Caco-2 (cell line): ENCODE results near the gene MRPL48. TPM values are rescaled to one million over a fixed set of nuclear protein-coding genes. Genes with fewer than 3 reads are reported as not detected.

Experiments
- BruUV-seq: library from RNA; stranded (reverse); fragments of 400-500 nt; replicated peaks from 2 replicates; lab custom pipeline; 2021; lab: Mats Ljungman, UMichigan
- CTCF ChIA-PET: fragments of 300-600 bp; sonication (Branson Sonifier 250); formaldehyde crosslinking; loops from one replicate; lab custom pipeline; 2022; ENCODE audit warnings: antibody characterized with exemption; lab: Charles Lee
- POLR2A ChIA-PET: fragments of 300-600 bp; sonication (Branson Sonifier 250); formaldehyde crosslinking; loops from one replicate; lab custom pipeline; 2022; ENCODE audit warnings: antibody characterized with exemption; lab: Charles Lee
- DNase-seq, 2 experiments: peaks; one replicate each; pipeline versions ENCODE4 v3.0.0 to v3.0.0-alpha.2; 2020 to 2022
- H3K27me3 ChIP-seq: replicated peaks from 2 replicates; pipeline ENCODE4 v1.6.0; 2011; ENCODE audit warnings: low read length; ENCODE audit not compliant: control insufficient read depth, insufficient read depth
- H3K36me3 ChIP-seq: 2 replicates; pipeline ENCODE4 v1.5.1; 2011; ENCODE audit warnings: low read length; ENCODE audit not compliant: control insufficient read depth, insufficient read depth
- H3K4me1 ChIP-seq: fragments of 250-450 bp; sonication (Bioruptor Pico); 2 replicates; pipeline ENCODE4 v1.5.1; 2020; ENCODE audit warnings: mild to moderate bottlenecking
- H3K4me3 ChIP-seq: 2 replicates; pipeline ENCODE4 v1.5.1; 2011; ENCODE audit warnings: low read depth, mild to moderate bottlenecking, control low read depth, low read length
- H3K9me3 ChIP-seq: fragments of 250-450 bp; sonication (Bioruptor Pico); 2 replicates; pipeline ENCODE4 v1.5.1; 2020; ENCODE audit warnings: mild to moderate bottlenecking, moderate library complexity
- H3K27ac Mint-ChIP-seq: one replicate; pipeline ENCODE4 v1.8.0; 2022; ENCODE audit warnings: mixed read lengths; ENCODE audit not compliant: unreplicated experiment
- H3K27me3 Mint-ChIP-seq: one replicate; pipeline ENCODE4 v1.8.0; 2022; ENCODE audit warnings: mixed read lengths; ENCODE audit not compliant: insufficient read depth, unreplicated experiment
- H3K36me3 Mint-ChIP-seq: one replicate; pipeline ENCODE4 v1.8.0; 2022; ENCODE audit warnings: mild to moderate bottlenecking, mixed read lengths; ENCODE audit not compliant: insufficient read depth, unreplicated experiment
- H3K4me1 Mint-ChIP-seq: one replicate; pipeline ENCODE4 v1.8.0; 2022; ENCODE audit warnings: low read depth, mixed read lengths; ENCODE audit not compliant: unreplicated experiment
- H3K4me3 Mint-ChIP-seq: one replicate; pipeline ENCODE4 v1.8.0; 2022; ENCODE audit warnings: mild to moderate bottlenecking, moderate library complexity, mixed read lengths; ENCODE audit not compliant: unreplicated experiment
- H3K9me3 Mint-ChIP-seq: one replicate; pipeline ENCODE4 v1.8.0; 2022; ENCODE audit warnings: mixed read lengths; ENCODE audit not compliant: unreplicated experiment
- intact Hi-C: fragments of 100-400 bp; cut with micrococcal nuclease; formaldehyde crosslinking; loops from one replicate; pipeline ENCODE4 v1.10.0; 2022; ENCODE audit not compliant: unreplicated experiment
- total RNA-seq: library from RNA; stranded (reverse); gene quantifications from 2 replicates; pipeline ENCODE4 v1.2.3, GENCODE V29; 2022
- TF ChIP-seq, protein P1 (sequence below), 2 experiments: fragments of 200-600 bp in 1 of 2; IDR thresholded peaks; 1 replicate in 1 of 2; 2 replicates in 1 of 2; pipeline versions ENCODE4 v1.5.1 to v1.8.0; 2011 to 2022; ENCODE audit warnings: antibody characterized with exemption in 1 of 2, control low read depth in 1 of 2, inconsistent platforms in 1 of 2, low read depth in 1 of 2, low read length in 1 of 2, mild to moderate bottlenecking in 1 of 2, moderate library complexity in 1 of 2; ENCODE audit not compliant: insufficient read depth in 1 of 2, severe bottlenecking in 1 of 2, unreplicated experiment in 1 of 2

MRPL48 gene
- total RNA-seq, 1 experiment from 2014 or later: 113 TPM

DNA sequence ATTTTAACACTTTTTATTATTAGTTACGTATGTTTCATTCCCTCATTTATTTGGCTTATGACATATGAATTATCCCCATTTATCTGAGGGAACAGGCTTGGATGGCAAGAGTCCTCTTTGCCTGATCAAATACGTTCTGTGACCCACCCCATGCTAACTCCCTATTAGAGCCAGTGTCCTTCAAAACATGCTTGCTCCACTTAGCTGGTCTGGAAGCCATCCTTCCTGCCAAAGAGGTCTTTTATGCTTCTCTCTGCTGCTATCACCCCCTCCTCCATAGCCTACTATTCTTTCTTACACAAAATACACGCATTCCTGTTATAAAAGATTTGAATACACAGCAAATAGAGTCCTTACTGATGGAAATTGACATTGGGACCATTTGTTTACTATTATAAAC is 82.6 kb downstream of the MRPL48 start:
- no peak for DNase-seq
- ChIA-PET POLR2A (interaction anchor here (0.5 to 1.6 kb wide), 2 partner anchors 85 to 91 kb away, joined by 6 to 8 read pairs; no protein-coding TSS in a partner anchor), CTCF (no interaction called here)
- Histone ChIP-seq H3K4me3 (no peak overlapping the region), H3K9me3 (no peaks in the 10 kb centered on the region), H3K36me3 (peaks cover 8% of the 10 kb centered on the region), H3K27me3 (no peaks in the 10 kb centered on the region), H3K4me1 (peaks cover 29% of the 10 kb centered on the region)
- Mint-ChIP-seq H3K27ac (no peak overlapping the region), H3K27me3 (no peaks in the 10 kb centered on the region), H3K9me3 (no peaks in the 10 kb centered on the region), H3K36me3 (peaks cover 48% of the 10 kb centered on the region), H3K4me1 (peaks cover 14% of the 10 kb centered on the region), H3K4me3 (no peak overlapping the region)
- TF ChIP-seq, protein P1, sequence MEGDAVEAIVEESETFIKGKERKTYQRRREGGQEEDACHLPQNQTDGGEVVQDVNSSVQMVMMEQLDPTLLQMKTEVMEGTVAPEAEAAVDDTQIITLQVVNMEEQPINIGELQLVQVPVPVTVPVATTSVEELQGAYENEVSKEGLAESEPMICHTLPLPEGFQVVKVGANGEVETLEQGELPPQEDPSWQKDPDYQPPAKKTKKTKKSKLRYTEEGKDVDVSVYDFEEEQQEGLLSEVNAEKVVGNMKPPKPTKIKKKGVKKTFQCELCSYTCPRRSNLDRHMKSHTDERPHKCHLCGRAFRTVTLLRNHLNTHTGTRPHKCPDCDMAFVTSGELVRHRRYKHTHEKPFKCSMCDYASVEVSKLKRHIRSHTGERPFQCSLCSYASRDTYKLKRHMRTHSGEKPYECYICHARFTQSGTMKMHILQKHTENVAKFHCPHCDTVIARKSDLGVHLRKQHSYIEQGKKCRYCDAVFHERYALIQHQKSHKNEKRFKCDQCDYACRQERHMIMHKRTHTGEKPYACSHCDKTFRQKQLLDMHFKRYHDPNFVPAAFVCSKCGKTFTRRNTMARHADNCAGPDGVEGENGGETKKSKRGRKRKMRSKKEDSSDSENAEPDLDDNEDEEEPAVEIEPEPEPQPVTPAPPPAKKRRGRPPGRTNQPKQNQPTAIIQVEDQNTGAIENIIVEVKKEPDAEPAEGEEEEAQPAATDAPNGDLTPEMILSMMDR (IDR thresholded peaks at IDR 0.05; ENCODE audit: insufficient read depth in 1 of 2, low read depth in 1 of 2, low read length in 1 of 2, severe bottlenecking in 1 of 2, unreplicated experiment in 1 of 2): no peak
- BruUV-seq: no TSS peak
- intact Hi-C loops: no loop called here

DNA sequence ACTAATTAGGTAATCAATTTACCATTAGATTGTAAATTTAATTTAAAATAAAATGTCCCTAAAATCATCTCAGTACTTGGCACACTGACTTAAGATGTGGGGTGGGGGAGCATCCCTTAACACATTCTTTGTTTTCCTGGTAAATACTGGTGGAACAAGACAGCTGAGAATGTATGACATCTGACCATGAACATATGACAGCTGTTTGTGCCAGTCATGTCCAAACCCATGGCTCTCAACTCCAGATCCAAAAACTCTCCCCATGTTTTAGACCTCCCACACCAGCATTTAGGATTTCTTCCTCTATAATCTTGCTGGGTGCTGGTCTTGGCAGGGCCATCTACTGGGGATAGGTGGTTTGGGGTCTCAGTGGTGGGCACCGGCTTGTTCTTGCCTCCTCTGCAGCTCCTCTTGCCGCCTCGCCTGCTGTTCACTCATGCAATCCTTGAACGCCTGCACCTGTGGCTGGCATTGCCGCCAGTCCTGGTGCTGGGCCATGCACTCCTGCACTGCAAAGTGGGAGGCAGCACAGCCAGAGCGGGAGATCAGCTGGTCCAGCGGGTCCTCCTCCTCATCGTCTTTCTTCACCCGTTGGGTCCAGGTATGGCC is 85.2 kb downstream of the MRPL48 start:
- H3K27me3 ChIP-seq: no peaks in the 10 kb centered on the region
- no TSS peak for BruUV-seq
- Mint-ChIP-seq H3K4me3 (no peak overlapping the region), H3K4me1 (peaks cover 19% of the 10 kb centered on the region), H3K27me3 (no peaks in the 10 kb centered on the region), H3K36me3 (peaks cover 59% of the 10 kb centered on the region), H3K9me3 (no peaks in the 10 kb centered on the region), H3K27ac (no peak overlapping the region)
- DNase-seq: no peak
- H3K9me3 ChIP-seq: no peaks in the 10 kb centered on the region
- POLR2A ChIA-PET: no interaction called here
- CTCF ChIA-PET: no interaction called here
- TF ChIP-seq, protein P1 (IDR thresholded peaks at IDR 0.05; ENCODE audit: insufficient read depth in 1 of 2, low read depth in 1 of 2, low read length in 1 of 2, severe bottlenecking in 1 of 2, unreplicated experiment in 1 of 2): no peak
- intact Hi-C loops: no loop called here
- peaks cover 30% of the 10 kb centered on the region for H3K4me1 ChIP-seq
- H3K4me3 ChIP-seq: no peak overlapping the region
- H3K36me3 ChIP-seq: peaks cover 8% of the 10 kb centered on the region

DNA sequence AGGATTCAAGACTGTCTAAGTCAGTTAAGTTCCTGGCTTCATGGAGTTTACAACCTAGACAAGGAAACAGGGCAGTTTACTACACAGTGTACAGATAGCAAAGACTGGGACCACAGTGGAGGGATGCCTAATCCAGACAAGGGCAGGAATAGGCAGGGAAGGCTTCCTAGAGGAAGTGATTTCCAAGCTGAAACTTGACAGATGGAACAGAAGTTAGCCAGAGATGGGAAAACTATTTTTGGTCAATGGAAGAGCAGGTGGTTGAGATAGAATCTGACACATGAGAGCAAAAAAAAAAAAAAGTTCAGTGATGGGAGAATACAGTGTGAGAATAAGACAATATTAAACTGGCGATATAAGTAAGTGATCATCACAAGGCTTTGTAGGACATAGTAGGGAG is 87.7 kb downstream of the MRPL48 start:
- peaks cover 23% of the 10 kb centered on the region for H3K4me1 ChIP-seq
- no TSS peak for BruUV-seq

More for the DNA sequence above, 87.7 kb downstream of the MRPL48 start:
- TF ChIP-seq, protein P1 (IDR thresholded peaks at IDR 0.05; ENCODE audit: insufficient read depth in 1 of 2, low read depth in 1 of 2, low read length in 1 of 2, severe bottlenecking in 1 of 2, unreplicated experiment in 1 of 2): no peak
- H3K36me3 ChIP-seq: peaks cover 10% of the 10 kb centered on the region
- Mint-ChIP-seq H3K36me3 (peaks cover 63% of the 10 kb centered on the region), H3K27me3 (no peaks in the 10 kb centered on the region), H3K4me3 (peak overlapping the region; percentile 91), H3K9me3 (no peaks in the 10 kb centered on the region), H3K27ac (peak overlapping the region; percentile 95), H3K4me1 (peaks cover 6% of the 10 kb centered on the region)
- peak overlapping the region; percentile 62 for H3K4me3 ChIP-seq
- ChIA-PET CTCF (interaction anchor here (0.6 kb wide), 1 partner anchor 115 kb away, joined by 3 read pairs; the partner anchor contains the start of gene RAB6A), POLR2A (interaction anchor here (0.6 to 0.7 kb wide), 2 partner anchors 87 to 157 kb away, joined by 3 read pairs; partner anchors contain the start of gene MRPL48)
- DNase-seq: no peak
- no peaks in the 10 kb centered on the region for H3K9me3 ChIP-seq
- intact Hi-C loops: no loop called here
- no peaks in the 10 kb centered on the region for H3K27me3 ChIP-seq
